ENCODE data around the gene MAP7.

MAP7 gene

DNA sequence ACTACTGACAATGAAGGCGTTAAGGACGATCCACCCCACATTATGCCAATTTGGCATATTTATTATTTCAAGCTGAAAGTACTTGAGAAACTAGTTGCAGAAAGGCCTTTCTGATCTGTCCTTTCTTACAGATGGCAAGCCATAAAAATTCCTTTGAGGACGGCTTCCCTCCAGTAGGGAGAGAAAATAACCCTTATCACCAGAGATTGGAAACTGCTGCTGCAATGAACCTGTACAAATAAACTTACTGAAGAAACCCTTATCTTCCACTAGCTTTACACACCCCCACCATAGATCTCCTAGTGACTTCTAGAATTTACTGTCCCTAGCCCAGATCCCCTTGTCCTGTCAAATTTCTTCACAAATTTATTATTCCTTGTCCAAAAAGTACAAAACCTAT lies 105.2 kb downstream of the MAP7 start:
- H3K27ac ChIP-seq (ENCODE audit: low read length) = no peak overlapping the region
- no peak overlapping the region for H3K4me2 ChIP-seq (ENCODE audit: low read depth, low read length)
- H3K9ac ChIP-seq (ENCODE audit: low read length) = no peak overlapping the region
- no peaks in the 10 kb centered on the region for H3F3A ChIP-seq (ENCODE audit: insufficient read depth, low read length)
- H3K9me3 ChIP-seq (replicated peaks; ENCODE audit: insufficient read depth, low read length) = no peaks in the 10 kb centered on the region
- DNase-seq = no peak
- H3K79me2 ChIP-seq (ENCODE audit: low read length) = no peaks in the 10 kb centered on the region
- H3K4me3 ChIP-seq (ENCODE audit: low read length) = no peak overlapping the region
- no peaks in the 10 kb centered on the region for H4K20me1 ChIP-seq (ENCODE audit: insufficient read depth, low read length)
- no peaks in the 10 kb centered on the region for H3K4me1 ChIP-seq (ENCODE audit: low read length)
- TF ChIP-seq, protein P1, sequence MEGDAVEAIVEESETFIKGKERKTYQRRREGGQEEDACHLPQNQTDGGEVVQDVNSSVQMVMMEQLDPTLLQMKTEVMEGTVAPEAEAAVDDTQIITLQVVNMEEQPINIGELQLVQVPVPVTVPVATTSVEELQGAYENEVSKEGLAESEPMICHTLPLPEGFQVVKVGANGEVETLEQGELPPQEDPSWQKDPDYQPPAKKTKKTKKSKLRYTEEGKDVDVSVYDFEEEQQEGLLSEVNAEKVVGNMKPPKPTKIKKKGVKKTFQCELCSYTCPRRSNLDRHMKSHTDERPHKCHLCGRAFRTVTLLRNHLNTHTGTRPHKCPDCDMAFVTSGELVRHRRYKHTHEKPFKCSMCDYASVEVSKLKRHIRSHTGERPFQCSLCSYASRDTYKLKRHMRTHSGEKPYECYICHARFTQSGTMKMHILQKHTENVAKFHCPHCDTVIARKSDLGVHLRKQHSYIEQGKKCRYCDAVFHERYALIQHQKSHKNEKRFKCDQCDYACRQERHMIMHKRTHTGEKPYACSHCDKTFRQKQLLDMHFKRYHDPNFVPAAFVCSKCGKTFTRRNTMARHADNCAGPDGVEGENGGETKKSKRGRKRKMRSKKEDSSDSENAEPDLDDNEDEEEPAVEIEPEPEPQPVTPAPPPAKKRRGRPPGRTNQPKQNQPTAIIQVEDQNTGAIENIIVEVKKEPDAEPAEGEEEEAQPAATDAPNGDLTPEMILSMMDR (IDR thresholded peaks at IDR 0.05; ENCODE audit: low read length) = no peak
- no peak for TF ChIP-seq EZH2 (optimal IDR thresholded peaks at IDR 0.05; ENCODE audit: low read depth, low read length)
- no peak for TF ChIP-seq EZH2phosphoT487 (IDR thresholded peaks at IDR 0.05; ENCODE audit: low read length)
- no peak overlapping the region for H2AFZ ChIP-seq (ENCODE audit: low read length)
- no peaks in the 10 kb centered on the region for H3K36me3 ChIP-seq (replicated peaks; ENCODE audit: insufficient read depth, low read length)
- no peaks in the 10 kb centered on the region for H3K27me3 ChIP-seq (replicated peaks; ENCODE audit: insufficient read depth, low read length)
- no peaks in the 10 kb centered on the region for H3K9me2 ChIP-seq (replicated peaks; ENCODE audit: insufficient read depth, low read length)

DNA sequence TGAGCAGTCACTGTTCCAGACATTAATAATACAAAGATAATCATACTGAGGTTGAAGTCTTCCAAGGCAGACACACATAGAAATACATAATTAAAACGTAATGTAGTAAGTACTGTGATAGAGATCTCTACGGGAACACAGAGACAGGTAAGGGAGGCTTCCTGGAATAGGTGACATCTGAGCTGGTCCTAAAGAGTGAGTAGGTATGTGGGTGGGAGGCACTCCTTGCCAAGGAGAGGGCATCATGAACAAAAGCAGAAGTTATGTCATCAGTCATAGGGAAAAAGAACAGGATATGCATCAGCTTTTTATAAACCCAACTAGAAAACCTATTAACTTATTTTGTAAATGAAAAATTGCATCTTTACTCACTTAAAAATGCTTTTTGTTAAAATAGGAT lies 110.0 kb downstream of the MAP7 start:
- Histone ChIP-seq H3K27me3 (replicated peaks; ENCODE audit: insufficient read depth, low read length) (no peaks in the 10 kb centered on the region), H4K20me1 (ENCODE audit: insufficient read depth, low read length) (no peaks in the 10 kb centered on the region), H3K9me3 (replicated peaks; ENCODE audit: insufficient read depth, low read length) (no peaks in the 10 kb centered on the region), H3K79me2 (ENCODE audit: low read length) (no peaks in the 10 kb centered on the region), H2AFZ (ENCODE audit: low read length) (no peak overlapping the region), H3K36me3 (replicated peaks; ENCODE audit: insufficient read depth, low read length) (no peaks in the 10 kb centered on the region), H3K4me3 (ENCODE audit: low read length) (no peak overlapping the region), H3K27ac (ENCODE audit: low read length) (no peak overlapping the region), H3K9me2 (replicated peaks; ENCODE audit: insufficient read depth, low read length) (no peaks in the 10 kb centered on the region), H3K4me2 (ENCODE audit: low read depth, low read length) (no peak overlapping the region), H3K9ac (ENCODE audit: low read length) (no peak overlapping the region), H3K4me1 (ENCODE audit: low read length) (no peaks in the 10 kb centered on the region), H3F3A (ENCODE audit: insufficient read depth, low read length) (no peaks in the 10 kb centered on the region)
- no peak for DNase-seq
- TF ChIP-seq, protein P1 (IDR thresholded peaks at IDR 0.05; ENCODE audit: low read length) = no peak
- TF ChIP-seq EZH2phosphoT487 (IDR thresholded peaks at IDR 0.05; ENCODE audit: low read length) (no peak), EZH2 (optimal IDR thresholded peaks at IDR 0.05; ENCODE audit: low read depth, low read length) (no peak)

DNA sequence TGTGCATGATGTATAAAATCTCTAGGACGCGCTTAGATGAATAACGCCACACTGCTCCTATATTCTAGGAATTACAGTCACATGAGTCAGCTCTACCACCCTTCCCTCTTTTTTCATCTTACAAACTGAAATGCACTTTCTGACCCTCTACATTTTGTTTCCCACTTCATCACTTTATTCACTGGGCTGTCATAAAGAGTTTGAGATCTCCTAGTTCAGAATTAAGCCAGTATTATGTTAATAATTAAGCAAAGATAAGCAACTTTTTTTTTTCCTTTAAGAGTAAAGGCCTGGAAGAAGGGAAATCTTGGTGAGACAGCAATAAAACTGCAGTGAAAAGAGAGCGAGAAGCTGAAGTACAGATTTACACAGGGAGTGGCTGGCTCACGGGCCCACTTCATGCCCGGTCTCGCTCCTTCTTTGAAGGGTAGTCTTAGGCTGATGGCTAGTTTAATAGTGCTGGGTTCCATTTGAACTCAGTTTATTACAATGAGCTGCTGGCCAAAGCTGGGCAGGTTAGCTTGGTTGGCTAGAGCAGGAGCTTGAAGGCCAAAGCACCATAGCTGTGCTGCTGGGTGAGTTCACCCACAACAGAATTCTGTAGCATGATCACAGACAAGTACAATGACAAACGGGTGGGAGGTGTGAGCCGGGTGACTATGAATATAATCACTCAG lies 110.6 kb downstream of the MAP7 start:
- DNase-seq = no peak
- no peak overlapping the region for H3K9ac ChIP-seq (ENCODE audit: low read length)
- H3F3A ChIP-seq (ENCODE audit: insufficient read depth, low read length) = no peaks in the 10 kb centered on the region
- H3K4me2 ChIP-seq (ENCODE audit: low read depth, low read length) = no peak overlapping the region
- no peaks in the 10 kb centered on the region for H3K36me3 ChIP-seq (replicated peaks; ENCODE audit: insufficient read depth, low read length)
- H3K9me3 ChIP-seq (replicated peaks; ENCODE audit: insufficient read depth, low read length) = no peaks in the 10 kb centered on the region
- no peak overlapping the region for H3K27ac ChIP-seq (ENCODE audit: low read length)
- no peak overlapping the region for H2AFZ ChIP-seq (ENCODE audit: low read length)
- H3K9me2 ChIP-seq (replicated peaks; ENCODE audit: insufficient read depth, low read length) = no peaks in the 10 kb centered on the region
- TF ChIP-seq EZH2phosphoT487 (IDR thresholded peaks at IDR 0.05; ENCODE audit: low read length) (no peak), EZH2 (optimal IDR thresholded peaks at IDR 0.05; ENCODE audit: low read depth, low read length) (no peak)
- TF ChIP-seq, protein P1 (IDR thresholded peaks at IDR 0.05; ENCODE audit: low read length) = no peak
- H3K27me3 ChIP-seq (replicated peaks; ENCODE audit: insufficient read depth, low read length) = no peaks in the 10 kb centered on the region
- H3K79me2 ChIP-seq (ENCODE audit: low read length) = no peaks in the 10 kb centered on the region
- H4K20me1 ChIP-seq (ENCODE audit: insufficient read depth, low read length) = no peaks in the 10 kb centered on the region
- no peaks in the 10 kb centered on the region for H3K4me1 ChIP-seq (ENCODE audit: low read length)
- no peak overlapping the region for H3K4me3 ChIP-seq (ENCODE audit: low read length)

All from MM.1S (cell line).